ENCODE measurements around the gene CACNA2D2. TPM values are rescaled to one million over a fixed set of nuclear protein-coding genes. Genes with fewer than 3 reads are reported as not detected.

Gene CACNA2D2
- polyA plus RNA-seq, 1 of the 3 experiments (the other 2 are of a cell fraction): 1.1 TPM

DNA sequence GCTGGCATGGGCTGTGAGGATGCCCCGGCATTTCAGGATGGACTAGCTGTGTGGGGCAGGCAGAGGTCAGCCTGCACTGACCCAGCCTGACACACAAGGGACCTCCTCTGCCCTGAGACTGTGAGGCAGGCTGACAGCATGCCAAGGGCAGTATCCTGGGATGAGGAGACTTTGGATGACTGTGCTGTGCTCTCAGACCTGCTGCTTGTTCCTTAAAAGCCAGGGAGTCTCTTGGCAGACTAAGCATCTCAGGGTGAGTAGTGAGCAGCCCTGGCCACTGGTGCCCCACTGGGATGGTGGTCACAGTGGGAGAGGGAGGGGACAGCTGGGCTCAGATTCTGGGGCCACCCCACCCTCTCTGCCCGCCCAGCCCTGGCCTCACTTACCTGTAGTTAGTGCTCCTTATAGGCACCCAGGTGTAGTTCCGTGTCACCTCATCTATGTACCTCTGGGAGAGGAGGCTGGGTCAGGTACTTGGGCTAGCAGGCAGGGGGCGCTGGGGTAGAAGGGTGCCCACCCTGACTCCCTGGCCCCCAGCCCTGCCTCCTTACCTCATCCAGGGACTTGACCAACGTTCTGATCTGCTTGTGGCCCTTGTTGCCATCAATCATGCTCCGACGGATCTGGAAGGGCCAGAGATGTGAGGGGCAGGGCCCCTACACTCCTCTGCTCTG lies 128.0 kb downstream of the CACNA2D2 start:
- ChIA-PET POLR2A (interaction anchor here (1.7 kb wide), 1 partner anchor 16 kb away, joined by 3 read pairs; no protein-coding TSS in a partner anchor), CTCF (interaction anchor here (0.9 to 3.7 kb wide), 10 partner anchors 9 to 241 kb away, joined by 3 to 24 read pairs (median 4); no protein-coding TSS in a partner anchor)
- peak; percentile 66 for DNase-seq
- Histone ChIP-seq H3K27me3 (ENCODE audit: insufficient read depth) (no peaks in the 10 kb centered on the region), H3K27ac (ENCODE audit: low read depth in 2 of 2, low read length in 1 of 2) (peak overlapping the region in 1 of 2 experiments; percentile 100; a peak in 2 of 4 replicates), H3K36me3 (replicated peaks in 1 of 2; ENCODE audit: control insufficient read depth in 1 of 2, insufficient read depth in 2 of 2, low read length in 1 of 2) (no peaks in the 10 kb centered on the region), H3K9me2 (no peaks in the 10 kb centered on the region), H3F3A (replicated peaks; ENCODE audit: insufficient read depth) (no peaks in the 10 kb centered on the region), H3K9ac (no peak overlapping the region), H3K79me2 (ENCODE audit: insufficient read depth) (no peaks in the 10 kb centered on the region), H4K20me1 (ENCODE audit: insufficient read depth) (no peaks in the 10 kb centered on the region), H2AFZ (ENCODE audit: low read depth) (no peak overlapping the region), H3K4me3 (ENCODE audit: low read depth in 2 of 2, low read length in 1 of 2) (peak overlapping the region in 1 of 2 experiments; percentile 7; a peak in 1 of 4 replicates), H3K4me1 (ENCODE audit: control insufficient read depth in 1 of 2, insufficient read depth in 2 of 2, low read depth in 1 of 2, low read length in 1 of 2) (peaks cover 0 to 94% of the 10 kb centered on the region in 2 experiments; a peak in 2 of 4 replicates), H3K4me2 (no peak overlapping the region), H3K9me3 (no peaks in the 10 kb centered on the region)
- no peak for TF ChIP-seq FOXM1 (IDR thresholded peaks at IDR 0.05; ENCODE audit: low read depth)
- TF ChIP-seq RAD21 (IDR thresholded peaks at IDR 0.05; ENCODE audit: low read length): peak; percentile 31; the same call in 1 of the 2 replicates
- 0% methylated on average over 1 of the region's 7 CpGs for WGBS (ENCODE audit: low lambda C conversion rate)

DNA sequence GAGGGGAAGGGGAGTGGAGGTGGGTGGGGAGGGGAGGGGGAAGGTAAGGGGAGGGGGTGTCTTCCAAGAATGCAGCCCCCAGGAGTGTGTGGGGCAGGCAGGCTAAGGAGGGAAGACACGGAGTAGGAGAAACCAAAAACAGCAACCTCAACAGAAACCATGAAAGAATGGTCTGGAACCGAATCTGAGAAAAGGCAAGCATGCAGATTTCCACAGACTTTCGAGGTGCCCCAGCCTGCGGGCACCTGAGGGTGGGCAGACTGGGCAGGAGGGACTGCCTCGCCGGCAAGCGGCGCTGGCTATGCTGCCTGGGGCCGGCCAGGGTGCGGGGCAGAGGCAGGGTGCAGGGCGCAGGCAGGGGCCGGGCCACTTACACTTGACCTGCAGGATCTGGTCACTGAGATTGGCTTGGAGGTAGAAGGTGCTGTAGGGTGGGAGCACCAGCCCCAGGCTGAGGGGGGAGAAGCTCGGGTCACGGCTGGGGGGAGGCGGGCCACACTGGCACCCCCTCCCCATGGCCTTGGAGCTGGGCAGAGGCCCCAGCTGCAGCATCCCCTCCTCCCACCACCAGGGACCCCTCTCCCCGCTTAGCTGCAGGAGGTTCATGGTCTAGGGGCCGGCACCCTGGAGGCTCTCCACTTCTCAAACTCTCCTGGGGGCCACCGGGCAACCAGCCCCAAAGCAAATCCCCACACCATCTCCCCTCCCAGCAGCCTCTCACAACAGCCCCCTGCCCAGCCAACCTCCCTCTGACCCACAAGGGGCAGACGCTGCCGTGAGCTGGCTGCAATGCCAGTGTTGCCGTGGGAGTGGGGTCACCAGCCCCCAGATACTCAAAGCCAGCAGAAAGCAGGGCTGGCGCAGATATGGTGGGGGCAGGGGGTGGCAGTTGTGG lies 128.8 kb downstream of the CACNA2D2 start:
- POLR2A ChIA-PET: no interaction called here
- peak overlapping the region in 1 of 2 experiments; percentile 7; a peak in 1 of 4 replicates for H3K4me3 ChIP-seq (ENCODE audit: low read depth in 2 of 2, low read length in 1 of 2)
- H3K4me1 ChIP-seq (ENCODE audit: control insufficient read depth in 1 of 2, insufficient read depth in 2 of 2, low read depth in 1 of 2, low read length in 1 of 2): peaks cover 0 to 94% of the 10 kb centered on the region in 2 experiments; a peak in 2 of 4 replicates
- 71% methylated on average over 8 of the region's 22 CpGs for WGBS (ENCODE audit: low lambda C conversion rate)
- CTCF ChIA-PET: interaction anchor here (0.9 to 3.7 kb wide), 9 partner anchors 10 to 175 kb away, joined by 3 to 24 read pairs (median 4); no protein-coding TSS in a partner anchor
- no peak overlapping the region for H2AFZ ChIP-seq (ENCODE audit: low read depth)
- H3K9me2 ChIP-seq: no peaks in the 10 kb centered on the region
- H3K79me2 ChIP-seq (ENCODE audit: insufficient read depth): no peaks in the 10 kb centered on the region
- H3F3A ChIP-seq (replicated peaks; ENCODE audit: insufficient read depth): no peaks in the 10 kb centered on the region
- H3K36me3 ChIP-seq (replicated peaks in 1 of 2; ENCODE audit: control insufficient read depth in 1 of 2, insufficient read depth in 2 of 2, low read length in 1 of 2): no peaks in the 10 kb centered on the region
- H3K27ac ChIP-seq (ENCODE audit: low read depth in 2 of 2, low read length in 1 of 2): peak overlapping the region in 1 of 2 experiments; percentile 100; a peak in 2 of 4 replicates
- H3K27me3 ChIP-seq (ENCODE audit: insufficient read depth): no peaks in the 10 kb centered on the region
- no peaks in the 10 kb centered on the region for H3K9me3 ChIP-seq
- H3K4me2 ChIP-seq: no peak overlapping the region
- H3K9ac ChIP-seq: no peak overlapping the region
- TF ChIP-seq RFX5 (IDR thresholded peaks at IDR 0.05; ENCODE audit: low read length) (no peak), ELF1 (IDR thresholded peaks at IDR 0.05) (no peak), GATA2 (CRISPR knock-in tag; IDR thresholded peaks at IDR 0.05) (no peak), SMC3 (IDR thresholded peaks at IDR 0.05; ENCODE audit: low read depth, low read length) (no peak), MXI1 (IDR thresholded peaks at IDR 0.05; ENCODE audit: low read depth, low read length) (no peak), RCOR1 (IDR thresholded peaks at IDR 0.05; ENCODE audit: low read length) (no peak), TAF1 (IDR thresholded peaks at IDR 0.05; ENCODE audit: borderline replicate concordance, low read depth, low read length) (no peak), JUND (IDR thresholded peaks at IDR 0.05) (no peak), FOXJ3 (CRISPR knock-in tag; IDR thresholded peaks at IDR 0.05) (no peak)
- no peaks in the 10 kb centered on the region for H4K20me1 ChIP-seq (ENCODE audit: insufficient read depth)
- peak; percentile 63 for DNase-seq

Measured in SK-N-SH (cell line).